ENCODE results near the gene GPR55. TPM values are rescaled to one million over a fixed set of nuclear protein-coding genes. Genes with fewer than 3 reads are reported as not detected.
"Not testable (repeated sequence)": the region's sequence is repeated elsewhere in the genome, so short reads cannot be mapped to it uniquely, and the experiment has no call there.

Gene GPR55
- total RNA-seq, 1 donor, result not detected

DNA sequence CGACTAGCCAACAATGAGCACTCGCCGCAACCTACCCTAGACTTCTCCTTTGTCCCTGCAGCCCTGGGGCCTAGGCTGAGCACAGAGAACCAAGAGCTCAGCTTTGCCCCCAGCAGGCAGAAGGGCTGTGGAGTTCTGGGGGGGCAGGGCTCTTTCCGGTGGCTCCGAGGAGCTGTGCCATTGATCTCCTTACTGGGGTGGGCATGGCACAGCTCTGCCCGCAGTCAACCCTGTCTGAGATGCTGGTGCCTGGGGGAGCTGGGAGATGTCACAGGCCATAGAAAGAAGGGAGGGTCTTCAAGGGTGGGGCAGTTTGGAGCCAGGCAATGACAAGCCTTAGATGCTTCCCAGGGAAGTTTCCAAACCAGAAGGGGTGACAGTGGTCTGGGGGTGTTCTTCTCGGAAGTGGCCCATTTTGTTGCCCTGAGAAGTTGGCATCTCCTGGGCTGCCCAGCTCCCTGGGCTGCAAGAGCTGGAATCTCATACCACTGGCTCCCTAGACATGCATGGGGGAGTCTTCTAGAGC, 14.1 kb upstream of the GPR55 start:
- TF ChIP-seq, protein P1, sequence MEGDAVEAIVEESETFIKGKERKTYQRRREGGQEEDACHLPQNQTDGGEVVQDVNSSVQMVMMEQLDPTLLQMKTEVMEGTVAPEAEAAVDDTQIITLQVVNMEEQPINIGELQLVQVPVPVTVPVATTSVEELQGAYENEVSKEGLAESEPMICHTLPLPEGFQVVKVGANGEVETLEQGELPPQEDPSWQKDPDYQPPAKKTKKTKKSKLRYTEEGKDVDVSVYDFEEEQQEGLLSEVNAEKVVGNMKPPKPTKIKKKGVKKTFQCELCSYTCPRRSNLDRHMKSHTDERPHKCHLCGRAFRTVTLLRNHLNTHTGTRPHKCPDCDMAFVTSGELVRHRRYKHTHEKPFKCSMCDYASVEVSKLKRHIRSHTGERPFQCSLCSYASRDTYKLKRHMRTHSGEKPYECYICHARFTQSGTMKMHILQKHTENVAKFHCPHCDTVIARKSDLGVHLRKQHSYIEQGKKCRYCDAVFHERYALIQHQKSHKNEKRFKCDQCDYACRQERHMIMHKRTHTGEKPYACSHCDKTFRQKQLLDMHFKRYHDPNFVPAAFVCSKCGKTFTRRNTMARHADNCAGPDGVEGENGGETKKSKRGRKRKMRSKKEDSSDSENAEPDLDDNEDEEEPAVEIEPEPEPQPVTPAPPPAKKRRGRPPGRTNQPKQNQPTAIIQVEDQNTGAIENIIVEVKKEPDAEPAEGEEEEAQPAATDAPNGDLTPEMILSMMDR (IDR thresholded peaks at IDR 0.05; ENCODE audit: insufficient read depth, low read depth, low read length), result no peak
- DNase-seq (ENCODE audit: low read depth), result no peak
- no peak overlapping the region for H3K4me3 ChIP-seq (ENCODE audit: low read depth, low read length)

DNA sequence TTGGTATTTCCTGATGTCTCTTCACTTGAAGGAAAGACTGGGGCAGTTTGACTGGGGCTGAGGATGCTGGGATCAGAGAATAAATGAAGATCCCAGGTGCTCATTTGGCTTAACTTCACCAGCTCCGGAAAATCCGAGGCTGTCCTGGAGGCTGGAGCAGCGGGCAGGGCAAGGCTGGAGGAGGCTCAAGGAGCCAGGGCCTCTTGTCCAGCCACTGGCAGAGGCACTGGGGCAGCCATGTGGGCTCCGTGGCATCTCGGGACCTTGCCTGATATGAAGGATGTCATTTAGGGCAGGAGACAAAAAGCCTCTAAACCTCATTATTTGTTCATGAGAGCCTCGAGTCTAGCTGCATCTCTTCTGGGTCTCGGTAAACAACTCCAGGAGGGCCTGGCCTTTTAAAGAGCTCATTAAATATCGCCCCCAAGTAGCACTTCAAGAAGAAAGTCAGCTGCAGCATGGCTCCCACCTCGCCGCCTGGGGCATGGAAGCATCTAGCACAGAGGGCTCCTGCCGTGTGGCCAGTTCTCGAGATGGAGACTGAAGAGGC, 13.5 kb upstream of the GPR55 start:
- no peak for DNase-seq (ENCODE audit: low read depth)
- no peak overlapping the region for H3K4me3 ChIP-seq (ENCODE audit: low read depth, low read length)
- TF ChIP-seq, protein P1 (IDR thresholded peaks at IDR 0.05; ENCODE audit: insufficient read depth, low read depth, low read length), result no peak

GRCh38 chr2:230938098-230938497, 13.1 kb upstream of the GPR55 start:
- TF ChIP-seq, protein P1 (IDR thresholded peaks at IDR 0.05; ENCODE audit: insufficient read depth, low read depth, low read length), result no peak
- no peak overlapping the region for H3K4me3 ChIP-seq (ENCODE audit: low read depth, low read length)
- no peak for DNase-seq (ENCODE audit: low read depth)

GRCh38 chr2:230937362-230937761, 12.3 kb upstream of the GPR55 start:
- no peak for DNase-seq (ENCODE audit: low read depth)
- no peak overlapping the region for H3K4me3 ChIP-seq (ENCODE audit: low read depth, low read length)
- TF ChIP-seq, protein P1 (IDR thresholded peaks at IDR 0.05; ENCODE audit: insufficient read depth, low read depth, low read length), result no peak

GRCh38 chr2:230936243-230936642, 11.2 kb upstream of the GPR55 start:
- H3K4me3 ChIP-seq (ENCODE audit: low read depth, low read length); DNase-seq (ENCODE audit: low read depth): not testable (repeated sequence)

DNA sequence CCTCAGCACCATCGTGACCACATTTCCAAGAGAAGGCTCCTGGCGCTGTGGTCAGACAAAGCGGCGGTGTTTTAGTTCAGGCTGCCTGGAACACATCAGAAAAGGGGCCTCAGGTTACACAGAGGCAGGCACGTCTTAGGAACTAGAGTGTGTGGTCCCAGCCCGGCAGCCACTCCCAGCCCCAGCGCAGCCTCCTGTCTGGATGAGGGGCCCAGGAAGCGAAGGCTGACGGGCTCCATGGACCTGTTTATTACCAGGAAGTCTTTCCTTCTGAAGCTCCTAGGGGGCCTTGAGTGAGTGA, 10.0 kb upstream of the GPR55 start:
- no peak for DNase-seq (ENCODE audit: low read depth)
- TF ChIP-seq, protein P1 (IDR thresholded peaks at IDR 0.05; ENCODE audit: insufficient read depth, low read depth, low read length), result no peak
- H3K4me3 ChIP-seq (ENCODE audit: low read depth, low read length), result no peak overlapping the region

DNA sequence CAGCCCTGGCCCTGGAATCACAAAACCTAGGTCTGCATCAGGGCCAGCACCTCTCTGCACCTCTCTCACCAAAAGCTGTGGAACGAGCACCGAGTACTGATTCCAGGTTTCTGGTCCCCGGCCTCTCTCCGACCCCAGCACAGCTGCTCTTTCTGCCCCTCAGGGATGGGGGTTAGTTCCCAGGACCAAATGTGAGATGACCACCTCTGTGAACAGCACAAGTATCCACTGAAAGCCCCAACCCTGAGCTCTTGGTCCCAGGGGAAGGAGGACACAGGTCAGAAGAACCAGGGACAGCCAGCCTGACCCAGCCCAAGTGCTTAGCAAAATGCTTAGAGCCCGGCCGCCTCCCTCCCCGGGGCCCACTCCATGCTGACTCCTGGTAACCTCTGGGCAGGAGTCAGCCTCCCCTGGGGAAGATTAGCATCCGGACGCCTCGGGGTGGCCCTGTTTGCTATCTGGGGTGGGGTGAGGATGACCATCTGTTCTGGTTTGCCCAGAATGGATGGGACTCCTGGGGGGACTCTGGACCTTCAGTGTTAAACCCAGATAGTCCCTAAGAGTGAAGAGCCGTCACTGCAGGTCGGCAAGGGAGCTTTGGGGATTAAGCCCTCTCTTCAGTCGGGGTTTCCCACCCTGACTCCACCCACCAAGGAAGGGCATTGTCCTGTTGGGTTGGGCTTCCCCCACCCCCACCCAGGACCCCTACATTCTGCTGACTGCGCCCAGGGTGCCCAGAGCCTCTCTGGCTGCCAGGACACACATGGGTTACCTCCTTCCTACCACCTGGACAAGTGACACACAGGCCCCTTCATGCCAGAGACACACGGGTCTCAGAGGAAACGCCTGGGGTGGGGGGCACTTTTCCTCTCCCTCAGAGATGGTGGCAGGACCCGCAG, 9.4 kb upstream of the GPR55 start:
- no peak for DNase-seq (ENCODE audit: low read depth)
- no peak overlapping the region for H3K4me3 ChIP-seq (ENCODE audit: low read depth, low read length)
- TF ChIP-seq, protein P1 (IDR thresholded peaks at IDR 0.05; ENCODE audit: insufficient read depth, low read depth, low read length), result no peak
